Gastroesophageal sphincter (tissue), 4 donors: ENCODE measurements around the gene INPP4B. TPM values are rescaled to one million over a fixed set of nuclear protein-coding genes. Genes with fewer than 3 reads are reported as not detected.

ENCODE experiments used
- ATAC-seq: fragments of 150-250 bp; one replicate; pipeline ENCODE4 v1.9.1; 2016; ENCODE audit warnings: mild to moderate bottlenecking, moderate library complexity
- H3K27ac ChIP-seq, 4 donors: fragments of 200-600 bp; sonication (generic) in 3 of 4; 1 replicate in 3 of 4; 2 replicates in 1 of 4; pipeline ENCODE4 v1.5.1; 2016 to 2019
- H3K27me3 ChIP-seq: fragments of 200-600 bp; sonication (generic); one replicate; pipeline ENCODE4 v1.5.1; 2019
- H3K36me3 ChIP-seq, 2 donors: fragments of 200-600 bp; sonication (generic); one replicate each; pipeline ENCODE4 v1.5.1; 2019; ENCODE audit warnings: control low read depth in 1 of 2
- H3K4me1 ChIP-seq, 3 donors: fragments of 200-600 bp; sonication (generic); 1 replicate in 2 of 3; 2 replicates in 1 of 3; pipeline ENCODE4 v1.5.1; 2016 to 2019; ENCODE audit warnings: control low read depth in 2 of 3
- H3K4me3 ChIP-seq, 2 donors: fragments of 200-600 bp; sonication (generic); one replicate each; pipeline ENCODE4 v1.5.1; 2019; ENCODE audit warnings: mild to moderate bottlenecking in 1 of 2, moderate library complexity in 1 of 2
- H3K9me3 ChIP-seq, 3 donors: fragments of 200-600 bp; sonication (generic); one replicate each; pipeline ENCODE4 v1.5.1; 2017 to 2019; ENCODE audit warnings: control low read depth in 2 of 3
- CTCF ChIP-seq, 4 experiments: fragments of 200-600 bp in 2 of 4; fragments of 450-650 bp in 2 of 4; sonication (generic) in 1 of 4; IDR thresholded peaks; one replicate each; pipeline ENCODE4 v1.5.1; 2017 to 2019; ENCODE audit warnings: antibody characterized with exemption in 4 of 4, mild to moderate bottlenecking in 2 of 4, moderate library complexity in 2 of 4
- EP300 ChIP-seq: sonication (generic); formaldehyde crosslinking; IDR thresholded peaks from one replicate; pipeline ENCODE4 v1.6.1; 2017; ENCODE audit warnings: antibody characterized with exemption, mild to moderate bottlenecking
- POLR2A ChIP-seq, 2 donors: fragments of 450-650 bp; IDR thresholded peaks; one replicate each; pipeline ENCODE4 v1.6.1; 2017; ENCODE audit warnings: antibody characterized with exemption in 2 of 2, mild to moderate bottlenecking in 2 of 2, moderate library complexity in 1 of 2
- POLR2AphosphoS5 ChIP-seq: sonication (generic); formaldehyde crosslinking; IDR thresholded peaks from one replicate; pipeline ENCODE4 v1.6.1; 2017; ENCODE audit warnings: antibody characterized with exemption
- WGBS, 2 donors: methylation state at CpG; one replicate each; pipeline ENCODE4 v1.1.5; 2018; ENCODE audit warnings: low coverage in 1 of 2; 5-methylcytosine and 5-hydroxymethylcytosine counted together
- total RNA-seq, 4 donors: library from RNA; depleted of rRNA; stranded (reverse); fragments of >200 nt; gene quantifications; one replicate each; pipeline ENCODE4 v1.1.0, GENCODE V29; 2016

INPP4B gene
- total RNA-seq, 4 donors from 2014 or later: 17.6 to 63.8 (median 31.3) TPM

GRCh38 chr4:142881331-142881730 lies 35.2 kb upstream of the INPP4B start:
- ATAC-seq: no peak
- Histone ChIP-seq H3K27ac (no peak overlapping the region), H3K36me3 (no peaks in the 10 kb centered on the region), H3K4me3 (no peak overlapping the region), H3K4me1 (no peaks in the 10 kb centered on the region), H3K27me3 (no peaks in the 10 kb centered on the region), H3K9me3 (no peaks in the 10 kb centered on the region)
- WGBS, 2 donors: 95 to 100% methylated on average over 1 to 2 of the region's 2 CpGs
- TF ChIP-seq POLR2A (IDR thresholded peaks at IDR 0.05): no peak
- TF ChIP-seq POLR2AphosphoS5: no peak
- TF ChIP-seq EP300: no peak

DNA sequence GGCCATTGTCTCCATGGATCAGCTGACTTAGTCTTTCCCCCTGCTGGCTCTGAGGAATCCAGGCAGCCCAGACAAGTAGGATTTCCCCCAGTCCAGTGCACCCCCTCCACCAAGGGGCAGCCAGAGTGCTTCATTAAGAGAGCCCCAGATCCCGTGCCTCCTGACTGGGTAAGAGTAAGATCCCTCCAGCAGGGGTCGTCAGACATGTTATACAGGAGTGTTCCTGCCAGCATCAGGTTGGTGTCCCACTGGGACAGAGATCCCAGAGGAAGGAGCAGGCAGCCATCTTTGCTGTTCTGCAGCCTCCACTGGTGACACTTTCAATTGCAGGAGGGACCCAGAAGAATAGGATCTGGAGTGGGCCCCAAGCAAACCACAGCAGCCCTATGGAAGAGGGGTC lies 29.0 kb upstream of the INPP4B start:
- Histone ChIP-seq H3K27me3 (no peaks in the 10 kb centered on the region), H3K4me1 (no peaks in the 10 kb centered on the region), H3K4me3 (no peak overlapping the region), H3K9me3 (no peaks in the 10 kb centered on the region), H3K36me3 (no peaks in the 10 kb centered on the region), H3K27ac (no peak overlapping the region)
- no CpG with 5 or more reads among the region's 2 CpGs for WGBS, 2 donors
- no peak for ATAC-seq
- TF ChIP-seq EP300 (no peak), POLR2AphosphoS5 (no peak), POLR2A (IDR thresholded peaks at IDR 0.05) (no peak), CTCF (IDR thresholded peaks at IDR 0.05) (no peak)

GRCh38 chr4:142874684-142875083 lies 28.6 kb upstream of the INPP4B start:
- TF ChIP-seq POLR2AphosphoS5 (no peak), CTCF (IDR thresholded peaks at IDR 0.05) (no peak), EP300 (no peak), POLR2A (IDR thresholded peaks at IDR 0.05) (no peak)
- WGBS, 2 donors: no CpG with 5 or more reads among the region's 1 CpG

GRCh38 chr4:142866685-142867084 lies 20.6 kb upstream of the INPP4B start:
- H3K27me3 ChIP-seq: no peaks in the 10 kb centered on the region
- H3K4me3 ChIP-seq: no peak overlapping the region
- H3K4me1 ChIP-seq: no peaks in the 10 kb centered on the region
- TF ChIP-seq POLR2A (IDR thresholded peaks at IDR 0.05): no peak
- no peaks in the 10 kb centered on the region for H3K9me3 ChIP-seq
- no peak for ATAC-seq
- WGBS, 2 donors: 87 to 97% methylated on average over 3 to 5 of the region's 5 CpGs
- H3K36me3 ChIP-seq: no peaks in the 10 kb centered on the region
- H3K27ac ChIP-seq: no peak overlapping the region

More at GRCh38 chr4:142874684-142875083, 28.6 kb upstream of the INPP4B start:
- H3K4me3 ChIP-seq: no peak overlapping the region
- H3K9me3 ChIP-seq: no peaks in the 10 kb centered on the region
- H3K27ac ChIP-seq: no peak overlapping the region
- H3K36me3 ChIP-seq: no peaks in the 10 kb centered on the region
- ATAC-seq: no peak
- H3K4me1 ChIP-seq: no peaks in the 10 kb centered on the region
- no peaks in the 10 kb centered on the region for H3K27me3 ChIP-seq

DNA sequence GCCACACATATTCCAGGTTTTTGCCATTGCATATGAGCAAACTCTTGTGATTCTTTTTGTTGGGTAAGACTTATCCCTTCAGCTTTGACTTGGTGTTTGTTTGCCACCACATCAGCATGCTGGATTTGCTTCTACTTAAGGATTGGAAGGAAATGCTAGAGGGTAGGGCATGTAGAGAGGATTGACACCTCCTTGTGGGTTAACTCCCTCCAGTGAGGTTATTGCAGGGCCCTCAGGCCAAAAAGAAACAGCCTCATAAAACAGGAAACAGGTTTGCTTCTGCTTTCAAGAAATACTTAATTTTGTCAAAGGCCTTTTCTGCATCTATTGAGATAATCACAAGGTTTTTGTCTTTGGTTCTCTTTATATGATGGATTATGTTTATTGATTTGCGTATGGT lies 15.2 kb upstream of the INPP4B start:
- no peak overlapping the region for H3K4me3 ChIP-seq
- no peaks in the 10 kb centered on the region for H3K4me1 ChIP-seq
- WGBS, 2 donors: 82 to 100% methylated on average over 1 of the region's 1 CpG
- no peaks in the 10 kb centered on the region for H3K9me3 ChIP-seq
- H3K27ac ChIP-seq: no peak overlapping the region
- H3K27me3 ChIP-seq: no peaks in the 10 kb centered on the region
- TF ChIP-seq POLR2AphosphoS5: no peak
- TF ChIP-seq CTCF (IDR thresholded peaks at IDR 0.05): no peak
- no peak for TF ChIP-seq POLR2A (IDR thresholded peaks at IDR 0.05)
- no peak for TF ChIP-seq EP300
- ATAC-seq: no peak
- no peaks in the 10 kb centered on the region for H3K36me3 ChIP-seq

DNA sequence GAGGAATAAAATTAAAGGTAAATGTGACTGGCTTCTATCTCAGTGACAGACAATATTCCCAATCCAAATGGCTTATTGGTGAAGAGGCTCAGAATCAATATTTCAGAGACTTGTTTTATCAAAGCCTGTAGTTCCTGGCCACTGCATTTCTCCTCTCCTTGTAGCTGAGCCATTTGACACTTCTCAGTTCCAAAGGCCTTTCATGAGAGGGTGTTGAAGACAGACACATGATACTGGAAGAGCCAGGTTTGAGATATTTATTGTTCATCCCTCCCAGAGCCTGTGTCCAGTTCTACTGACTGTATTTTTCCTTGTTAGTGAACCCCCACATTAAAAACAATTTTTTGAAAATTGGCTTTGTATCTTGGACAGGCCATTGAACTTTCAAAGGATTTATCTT lies 12.9 kb upstream of the INPP4B start:
- Histone ChIP-seq H3K36me3 (no peaks in the 10 kb centered on the region), H3K4me1 (no peaks in the 10 kb centered on the region), H3K9me3 (no peaks in the 10 kb centered on the region), H3K4me3 (no peak overlapping the region), H3K27ac (no peak overlapping the region), H3K27me3 (no peaks in the 10 kb centered on the region)
- ATAC-seq: no peak
- TF ChIP-seq POLR2A (IDR thresholded peaks at IDR 0.05): no peak
- TF ChIP-seq POLR2AphosphoS5: no peak
- no peak for TF ChIP-seq CTCF (IDR thresholded peaks at IDR 0.05)
